Smooth muscle cell (in vitro differentiated cells): ENCODE results near the gene BCKDHA. TPM values are rescaled to one million over a fixed set of nuclear protein-coding genes. Genes with fewer than 3 reads are reported as not detected.
"Not testable (repeated sequence)": the region's sequence is repeated elsewhere in the genome, so short reads cannot be mapped to it uniquely, and the experiment has no call there.

Experiments used
- DNase-seq: peaks from one replicate; lab custom pipeline; 2025; ENCODE audit not compliant: unreplicated experiment; lab: John Stamatoyannopoulos, UW
- H2AFZ ChIP-seq: fragments of 200-600 bp; sonication (generic); 2 replicates; pipeline ENCODE4 v1.6.0; 2016; ENCODE audit warnings: antibody characterized with exemption, low read depth, mild to moderate bottlenecking
- H3F3A ChIP-seq: fragments of 200-600 bp; sonication (generic); 2 replicates; pipeline ENCODE4 v1.6.0; 2017; ENCODE audit warnings: antibody characterized with exemption, low read depth
- H3K27ac ChIP-seq: fragments of 200-600 bp; sonication (generic); 2 replicates; pipeline ENCODE4 v1.5.1; 2016; ENCODE audit warnings: low read depth, mild to moderate bottlenecking
- H3K27me3 ChIP-seq: fragments of 200-600 bp; sonication (generic); 2 replicates; pipeline ENCODE4 v1.6.1; 2016; ENCODE audit warnings: low read depth, mild to moderate bottlenecking
- H3K36me3 ChIP-seq: fragments of 200-600 bp; sonication (generic); 2 replicates; pipeline ENCODE4 v1.5.1; 2016; ENCODE audit warnings: low read depth
- H3K4me1 ChIP-seq: fragments of 200-600 bp; sonication (generic); 2 replicates; pipeline ENCODE4 v1.5.1; 2016; ENCODE audit warnings: low read depth
- H3K4me2 ChIP-seq: fragments of 200-600 bp; sonication (generic); 2 replicates; pipeline ENCODE4 v1.6.0; 2016; ENCODE audit warnings: mild to moderate bottlenecking
- H3K4me3 ChIP-seq: fragments of 200-600 bp; sonication (generic); 2 replicates; pipeline ENCODE4 v1.5.1; 2016; ENCODE audit warnings: mild to moderate bottlenecking
- H3K79me2 ChIP-seq: fragments of 200-600 bp; sonication (generic); 2 replicates; pipeline ENCODE4 v1.6.0; 2016; ENCODE audit warnings: low read depth, mild to moderate bottlenecking
- H3K9ac ChIP-seq: fragments of 200-600 bp; sonication (generic); 2 replicates; pipeline ENCODE4 v1.6.0; 2016; ENCODE audit warnings: low read depth
- H3K9me3 ChIP-seq: fragments of 200-600 bp; sonication (generic); replicated peaks from 2 replicates; pipeline ENCODE4 v1.5.1; 2016; ENCODE audit warnings: low read depth
- H4K20me1 ChIP-seq: fragments of 200-600 bp; sonication (generic); 2 replicates; pipeline ENCODE4 v1.6.0; 2016; ENCODE audit warnings: low read depth
- WGBS: methylation state at CpG from one replicate; pipeline ENCODE4 v1.1.7; 2016; ENCODE audit warnings: low lambda C conversion rate; 5-methylcytosine and 5-hydroxymethylcytosine counted together
- polyA plus RNA-seq: library from polyadenylated mRNA; unstranded; fragments of >200 nt; fragmentation: Nextera tagmentation; extraction: Ambion mirVana; gene quantifications from 2 replicates; pipeline ENCODE4 v1.2.1, GENCODE V29; 2016
- total RNA-seq: library from RNA; depleted of rRNA; stranded (reverse); fragments of >200 nt; gene quantifications from 2 replicates; pipeline ENCODE4 v1.2.3, GENCODE V29; 2014
- TF ChIP-seq, protein P1 (sequence below): fragments of 200-600 bp; sonication (generic); IDR thresholded peaks from 2 replicates; pipeline ENCODE4 v1.5.1; 2017; ENCODE audit warnings: borderline replicate concordance, mild to moderate bottlenecking, antibody characterized with exemption; ENCODE audit not compliant: insufficient read depth, poor library complexity, severe bottlenecking

Gene BCKDHA
- total and polyA plus RNA-seq, 2 experiments from 2014 or later, result 24.6 to 53.9 TPM

DNA sequence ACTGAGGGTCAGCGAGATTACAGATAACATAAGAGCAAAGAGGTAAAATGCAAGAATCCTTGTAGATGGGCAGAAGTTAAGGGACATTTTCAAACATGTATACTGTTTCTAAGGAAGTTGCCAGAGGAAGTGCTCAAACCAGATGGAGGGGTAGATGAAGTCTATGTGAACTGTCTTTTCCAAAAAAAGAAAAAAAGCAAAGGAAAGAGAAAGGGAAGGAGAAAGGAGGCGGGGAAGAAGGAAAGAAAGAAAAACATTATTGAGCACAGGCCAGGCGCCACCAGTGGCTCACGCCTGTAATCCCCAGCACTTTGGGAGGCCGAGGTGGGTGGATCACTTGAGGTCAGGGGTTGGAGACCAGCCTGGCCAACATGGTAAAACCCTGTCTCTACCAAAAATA lies 36.8 kb downstream of the BCKDHA start:
- Histone ChIP-seq H3K36me3 (no peaks in the 10 kb centered on the region), H4K20me1 (no peaks in the 10 kb centered on the region), H3K4me3 (no peak overlapping the region), H3K9ac (no peak overlapping the region), H3F3A (no peaks in the 10 kb centered on the region), H3K9me3 (no peaks in the 10 kb centered on the region), H3K4me2 (no peak overlapping the region), H3K27ac (no peak overlapping the region), H3K79me2 (peaks cover 7% of the 10 kb centered on the region), H3K4me1 (no peaks in the 10 kb centered on the region), H2AFZ (no peak overlapping the region), H3K27me3 (no peaks in the 10 kb centered on the region)
- TF ChIP-seq, protein P1, sequence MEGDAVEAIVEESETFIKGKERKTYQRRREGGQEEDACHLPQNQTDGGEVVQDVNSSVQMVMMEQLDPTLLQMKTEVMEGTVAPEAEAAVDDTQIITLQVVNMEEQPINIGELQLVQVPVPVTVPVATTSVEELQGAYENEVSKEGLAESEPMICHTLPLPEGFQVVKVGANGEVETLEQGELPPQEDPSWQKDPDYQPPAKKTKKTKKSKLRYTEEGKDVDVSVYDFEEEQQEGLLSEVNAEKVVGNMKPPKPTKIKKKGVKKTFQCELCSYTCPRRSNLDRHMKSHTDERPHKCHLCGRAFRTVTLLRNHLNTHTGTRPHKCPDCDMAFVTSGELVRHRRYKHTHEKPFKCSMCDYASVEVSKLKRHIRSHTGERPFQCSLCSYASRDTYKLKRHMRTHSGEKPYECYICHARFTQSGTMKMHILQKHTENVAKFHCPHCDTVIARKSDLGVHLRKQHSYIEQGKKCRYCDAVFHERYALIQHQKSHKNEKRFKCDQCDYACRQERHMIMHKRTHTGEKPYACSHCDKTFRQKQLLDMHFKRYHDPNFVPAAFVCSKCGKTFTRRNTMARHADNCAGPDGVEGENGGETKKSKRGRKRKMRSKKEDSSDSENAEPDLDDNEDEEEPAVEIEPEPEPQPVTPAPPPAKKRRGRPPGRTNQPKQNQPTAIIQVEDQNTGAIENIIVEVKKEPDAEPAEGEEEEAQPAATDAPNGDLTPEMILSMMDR, result no peak
- 92% methylated on average over 5 of the region's 5 CpGs for WGBS
- DNase-seq, result no peak

DNA sequence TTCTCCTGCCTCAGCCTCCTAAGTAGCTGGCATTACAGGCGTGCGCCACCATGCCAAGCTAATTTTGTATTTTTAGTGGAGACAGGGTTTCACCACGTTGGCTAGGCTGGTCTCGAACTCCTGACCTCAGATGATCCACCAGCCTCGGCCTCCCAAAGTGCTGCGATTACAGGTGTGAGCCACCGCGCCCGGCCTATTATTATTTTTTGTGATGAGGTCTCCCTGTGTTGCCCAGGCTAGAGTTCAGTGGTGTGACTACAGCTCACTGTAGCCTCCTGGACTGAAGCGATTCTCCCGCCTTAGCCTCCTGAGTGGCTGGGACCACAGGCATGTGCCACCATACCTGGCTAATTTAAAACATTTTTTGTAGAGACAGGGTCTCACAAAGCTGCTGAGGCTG lies 37.8 kb downstream of the BCKDHA start:
- H2AFZ ChIP-seq, H3K27me3 ChIP-seq, H3F3A ChIP-seq, H4K20me1 ChIP-seq, H3K4me3 ChIP-seq, H3K27ac ChIP-seq, H3K4me1 ChIP-seq, H3K4me2 ChIP-seq, H3K79me2 ChIP-seq, H3K9me3 ChIP-seq, H3K9ac ChIP-seq, DNase-seq, H3K36me3 ChIP-seq: not testable (repeated sequence)
- 97% methylated on average over 11 of the region's 11 CpGs for WGBS

DNA sequence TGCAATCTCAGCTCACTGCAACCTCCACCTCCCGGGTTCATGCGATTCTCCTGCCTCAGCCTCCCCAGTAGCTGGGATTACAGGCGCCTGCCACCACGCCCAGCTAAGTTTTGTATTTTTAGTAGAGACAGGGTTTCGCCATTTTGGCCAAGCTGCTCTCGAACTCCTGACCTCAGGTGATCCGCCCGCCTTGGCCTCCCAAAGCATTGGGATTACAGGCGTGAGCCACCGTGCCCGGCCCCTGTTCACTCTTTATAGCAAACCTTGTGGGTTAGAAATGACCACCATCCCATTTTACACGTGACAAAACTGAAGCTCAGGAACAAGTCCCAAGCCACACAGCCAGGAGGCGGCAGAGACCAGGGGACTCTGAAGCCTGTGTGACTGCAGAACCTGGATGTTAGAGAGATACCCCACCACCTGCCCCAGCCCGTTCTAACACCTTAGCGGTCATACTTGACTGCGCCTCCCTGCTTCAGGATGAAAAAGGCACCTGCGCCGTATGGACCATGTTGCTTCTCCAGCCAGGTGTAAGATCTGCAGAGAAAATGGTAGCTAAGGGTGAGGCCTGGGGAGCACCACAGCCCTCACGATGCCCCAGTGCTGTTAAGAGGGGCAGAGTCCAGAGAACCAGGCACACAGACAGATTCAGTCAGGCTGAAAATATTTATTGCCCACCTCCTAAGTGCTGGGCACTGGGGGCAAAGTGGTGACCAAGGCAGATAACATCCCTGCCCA lies 38.5 kb downstream of the BCKDHA start:
- H3K9me3 ChIP-seq, result no peaks in the 10 kb centered on the region
- no peak overlapping the region for H2AFZ ChIP-seq
- no peak overlapping the region for H3K9ac ChIP-seq
- no peaks in the 10 kb centered on the region for H3K27me3 ChIP-seq
- H3K36me3 ChIP-seq, result no peaks in the 10 kb centered on the region
- no peaks in the 10 kb centered on the region for H3F3A ChIP-seq
- WGBS, result 98% methylated on average over 19 of the region's 19 CpGs
- H3K79me2 ChIP-seq, result peaks cover 7% of the 10 kb centered on the region
- DNase-seq, result no peak
- H3K27ac ChIP-seq, result no peak overlapping the region
- no peak overlapping the region for H3K4me3 ChIP-seq
- H3K4me2 ChIP-seq, result no peak overlapping the region
- TF ChIP-seq, protein P1, result no peak
- H3K4me1 ChIP-seq, result no peaks in the 10 kb centered on the region
- H4K20me1 ChIP-seq, result no peaks in the 10 kb centered on the region

DNA sequence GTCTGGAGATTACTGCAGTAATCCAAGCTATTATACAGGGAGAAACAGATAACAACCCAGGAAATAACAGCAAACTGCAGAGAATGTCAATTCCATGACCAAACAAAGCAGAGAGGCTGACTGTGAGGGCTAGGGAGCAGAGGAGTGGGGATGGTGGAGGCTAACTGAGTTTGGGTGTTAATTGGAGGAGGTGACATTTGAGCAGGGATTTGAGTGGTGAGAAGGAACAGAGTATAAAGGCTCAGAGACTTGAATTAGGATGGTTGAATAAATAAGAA lies 39.0 kb downstream of the BCKDHA start:
- Histone ChIP-seq H3K9ac (no peak overlapping the region), H3K4me1 (no peaks in the 10 kb centered on the region), H2AFZ (no peak overlapping the region), H4K20me1 (no peaks in the 10 kb centered on the region), H3K27ac (no peak overlapping the region), H3K27me3 (no peaks in the 10 kb centered on the region), H3F3A (no peaks in the 10 kb centered on the region), H3K9me3 (no peaks in the 10 kb centered on the region), H3K36me3 (no peaks in the 10 kb centered on the region), H3K4me3 (no peak overlapping the region), H3K4me2 (no peak overlapping the region), H3K79me2 (peaks cover 7% of the 10 kb centered on the region)
- DNase-seq, result no peak
- TF ChIP-seq, protein P1, result no peak
